HG02981 (cell line): ENCODE data around the gene COX6A1.
"Not testable (repeated sequence)": the region's sequence is repeated elsewhere in the genome, so short reads cannot be mapped to it uniquely, and the experiment has no call there.

Experiments used
- ATAC-seq: cut with Tn5 transposase; IDR thresholded peaks from one replicate; pipeline ENCODE4 v1.9.1; 2021; ENCODE audit warnings: mild to moderate bottlenecking, moderate library complexity; ENCODE audit not compliant: unreplicated experiment

COX6A1 gene

DNA sequence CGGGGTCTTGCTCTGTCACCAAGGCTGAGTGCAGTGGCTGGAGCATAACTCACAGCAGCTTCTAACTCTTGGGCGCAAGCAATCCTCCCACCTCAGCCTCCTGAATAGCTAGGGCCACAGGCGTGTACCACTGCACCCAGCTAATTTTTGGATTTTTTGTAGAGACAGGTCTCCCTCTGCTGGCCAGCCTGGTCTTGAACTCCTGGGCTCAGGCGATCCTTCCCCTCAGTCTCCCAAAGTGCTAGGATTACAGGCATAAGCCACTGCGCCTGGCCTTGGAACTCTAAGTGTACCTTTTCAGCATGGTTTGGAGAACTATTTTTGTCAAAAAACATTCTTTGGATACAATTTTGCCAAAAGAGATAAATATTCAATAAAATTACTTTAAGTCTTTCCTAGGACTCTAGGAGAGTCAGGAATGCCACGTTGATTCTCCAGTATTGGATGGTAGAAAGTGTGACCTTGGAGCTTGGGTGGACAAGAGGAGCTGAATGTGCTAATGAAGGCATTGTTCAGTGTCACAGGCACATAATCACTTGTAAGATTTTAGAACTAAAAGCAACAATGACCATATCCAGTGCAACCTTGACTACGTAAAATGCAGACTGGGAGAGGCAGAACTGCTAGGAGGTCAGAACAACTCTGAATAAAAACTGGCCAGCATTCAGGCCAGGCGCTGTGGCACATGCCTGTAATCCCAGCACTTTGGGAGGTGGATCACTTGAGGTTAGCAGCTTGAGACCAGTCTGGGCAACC lies 28.8 kb downstream of the COX6A1 start:
- ATAC-seq, result no peak

DNA sequence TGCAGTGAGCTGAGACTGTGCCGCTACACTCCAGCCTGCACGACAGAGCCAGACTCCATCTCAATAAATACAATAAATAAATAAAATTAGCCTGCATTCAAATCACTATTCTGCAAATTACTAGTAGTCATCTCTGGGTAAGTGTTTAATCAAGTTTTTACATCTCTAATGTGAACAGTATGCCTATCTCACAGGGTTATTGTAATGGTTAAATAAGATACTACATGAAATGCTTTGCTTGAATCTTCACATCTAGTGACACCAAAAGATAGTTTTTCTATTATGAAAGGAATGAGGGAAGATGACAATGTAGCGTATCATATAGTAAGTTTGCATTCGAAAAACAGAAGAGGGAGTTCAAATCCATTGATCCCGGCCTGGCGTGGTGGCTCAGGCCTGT lies 29.5 kb downstream of the COX6A1 start:
- ATAC-seq, result no peak

DNA sequence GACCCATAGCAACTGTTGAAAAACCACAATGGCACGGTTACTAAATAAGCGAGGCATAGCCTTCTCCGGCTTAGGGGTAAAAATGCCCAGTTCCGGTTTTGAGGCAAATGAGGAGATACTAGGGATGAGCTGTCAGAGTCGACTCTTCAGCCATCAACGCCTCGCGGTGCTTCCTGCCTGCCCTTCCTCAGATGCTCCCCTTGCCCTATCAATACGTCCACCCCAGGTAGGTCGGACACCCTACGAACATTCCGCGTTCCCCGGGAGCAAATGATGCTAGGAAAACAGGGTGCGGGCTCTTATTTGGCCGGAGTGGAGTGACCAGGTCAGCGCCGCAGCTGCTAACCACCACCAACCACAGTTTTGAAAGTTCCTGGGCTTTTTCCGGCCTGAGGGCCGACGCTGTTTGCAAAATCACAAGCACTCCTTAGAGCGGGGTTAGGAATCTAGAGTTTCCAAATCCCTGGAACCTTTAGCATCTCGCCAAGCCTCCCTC lies 30.5 kb downstream of the COX6A1 start:
- no peak for ATAC-seq

- ATAC-seq, result peak; percentile 35
Measured at GRCh38 chr12:120468821-120469449, 31.0 kb downstream of the COX6A1 start.

DNA sequence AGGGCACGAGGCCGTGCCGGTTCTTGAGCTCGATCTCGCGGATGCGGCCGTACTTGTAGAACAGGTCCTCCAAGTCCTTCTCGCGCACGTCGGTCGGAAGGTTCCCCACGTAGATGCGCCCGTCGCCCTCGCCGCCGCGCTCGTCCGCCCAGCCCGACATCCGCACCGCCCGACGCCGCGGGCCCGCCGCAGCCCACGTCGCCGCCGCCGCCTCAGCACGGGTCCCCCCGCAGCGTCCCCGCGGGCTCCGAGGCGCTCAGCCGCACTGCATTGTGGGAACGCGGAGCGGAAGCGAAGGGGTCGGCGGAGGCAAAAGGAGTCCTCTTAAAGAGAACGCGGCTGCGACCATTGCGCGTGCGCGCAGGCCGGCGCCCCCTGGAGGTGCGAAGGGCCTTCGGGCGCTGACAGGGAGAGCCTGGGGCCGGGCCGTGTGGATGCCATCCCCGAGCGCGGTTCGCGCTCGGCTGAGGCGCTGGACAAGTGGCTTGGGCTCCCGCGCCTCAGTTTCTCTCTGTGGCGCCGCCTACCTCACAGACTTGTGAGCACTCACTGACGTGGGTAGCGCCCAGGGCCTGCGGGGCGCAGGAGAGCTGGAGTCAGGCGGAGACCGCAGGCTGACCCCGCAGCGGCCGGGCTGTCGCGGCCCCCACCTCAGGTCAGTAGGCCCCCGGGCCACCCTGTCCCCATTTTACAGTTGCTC lies 31.7 kb downstream of the COX6A1 start, which contains the start of gene SRSF9:
SRSF9 (minus strand) TSS at position 299 of the 700 bp plus-strand sequence; CDS start at position 160, 139 bp downstream.
- peak; percentile 85 for ATAC-seq

DNA sequence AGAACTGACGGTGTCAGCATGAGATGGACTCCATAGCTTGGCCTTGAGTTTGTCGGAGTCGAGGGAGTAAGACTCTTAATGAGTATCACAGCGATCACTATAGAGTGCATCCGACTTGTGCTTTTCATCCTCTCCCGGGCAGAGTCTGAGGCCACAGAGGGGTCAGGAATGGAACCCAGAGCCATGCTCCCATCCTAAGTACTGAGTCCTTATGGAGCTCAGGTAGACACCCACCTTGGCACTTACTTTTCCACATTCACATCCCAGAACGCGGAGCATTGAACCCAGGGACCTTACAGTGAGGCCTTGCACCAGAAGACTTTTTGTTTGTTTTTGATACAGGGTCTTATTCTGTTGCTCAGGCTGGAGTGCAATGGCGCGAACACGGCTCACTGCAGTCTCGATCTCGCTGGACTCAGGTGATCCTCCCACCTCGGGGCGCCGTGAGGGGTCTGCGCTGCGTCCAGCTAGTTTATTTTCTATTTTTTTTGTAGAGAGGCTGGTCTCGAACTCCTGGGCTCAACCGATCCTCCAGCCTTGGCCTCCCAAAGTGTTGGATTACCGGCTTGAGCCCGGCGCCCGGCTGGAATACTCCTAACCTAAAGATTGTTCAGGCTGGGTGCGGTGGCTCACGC lies 32.4 kb downstream of the COX6A1 start:
- ATAC-seq, result peak; percentile 21

DNA sequence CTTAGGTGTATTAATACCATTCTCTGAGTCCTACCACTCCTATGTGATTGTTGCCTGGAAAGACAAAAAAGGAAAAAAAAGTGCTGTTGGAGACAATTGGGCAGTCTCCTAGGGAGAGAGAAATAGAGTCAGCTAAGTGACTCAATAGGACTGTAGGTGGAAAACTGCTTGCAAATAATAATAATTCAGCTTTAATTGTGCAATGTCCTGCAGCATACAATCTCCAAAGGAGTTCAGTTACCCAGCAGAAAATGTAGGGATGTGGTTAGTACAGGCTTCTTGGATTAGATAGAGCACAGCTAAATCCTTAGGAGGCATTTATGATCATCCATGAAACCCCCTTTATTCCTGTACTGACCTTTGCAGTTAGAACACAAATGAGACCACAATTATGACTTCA lies 34.6 kb downstream of the COX6A1 start:
- ATAC-seq, result no peak

DNA sequence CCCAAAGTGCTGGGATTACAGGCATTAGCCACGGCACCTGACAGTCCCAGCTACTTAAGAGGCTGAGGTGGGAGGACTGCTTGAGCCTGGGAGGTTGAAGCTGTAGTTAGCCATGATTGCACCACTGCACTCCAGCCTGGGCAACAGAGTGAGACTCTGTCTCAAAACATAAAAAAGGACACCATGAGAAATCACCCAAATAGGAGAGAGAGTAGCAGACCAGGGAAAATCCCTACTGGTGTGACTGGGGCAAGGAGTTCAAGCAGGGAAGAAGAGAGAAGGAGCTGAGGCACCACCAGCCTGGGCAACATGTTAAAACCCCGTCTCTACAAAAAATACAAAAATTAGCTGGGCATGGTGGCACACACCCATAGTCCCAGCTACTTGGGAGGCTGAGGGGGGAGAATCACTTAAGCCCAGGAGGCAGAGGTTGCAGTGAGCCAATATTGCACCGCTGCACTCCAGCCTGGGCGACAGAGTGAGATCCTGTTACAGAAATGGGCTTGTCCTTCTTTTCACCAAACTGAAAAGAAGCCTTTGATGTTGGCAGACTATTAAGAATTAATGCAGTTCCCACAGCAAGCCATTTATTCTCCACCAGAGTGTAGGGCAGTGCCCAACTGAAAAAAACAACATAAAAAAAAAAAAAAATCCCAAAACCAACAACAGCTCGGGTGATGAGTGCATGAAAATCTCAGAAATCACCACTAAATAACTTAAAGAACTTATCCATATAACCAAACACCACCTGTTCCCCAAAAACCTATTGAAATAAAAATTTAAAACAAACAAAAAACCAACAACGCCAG lies 36.1 kb downstream of the COX6A1 start:
- ATAC-seq, result no peak

DNA sequence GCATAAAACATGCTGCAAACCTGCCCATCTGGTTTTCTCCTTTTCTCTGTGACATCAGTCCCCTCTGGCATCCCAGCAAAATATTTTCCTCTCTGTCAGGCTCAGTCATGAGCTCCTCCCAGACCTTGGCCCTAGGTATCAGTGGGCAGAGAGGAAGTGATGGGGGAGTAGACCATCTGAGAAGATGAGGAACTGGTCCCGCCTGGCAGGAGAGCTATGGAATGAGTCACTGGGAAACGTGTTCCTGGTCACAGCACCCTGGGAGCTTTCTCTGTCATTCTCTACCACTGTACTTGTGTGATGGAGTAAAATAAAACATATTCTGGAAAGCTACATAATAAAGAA lies 36.7 kb downstream of the COX6A1 start:
- no peak for ATAC-seq

- no peak for ATAC-seq
Measured at GRCh38 chr12:120475643-120476042, 37.7 kb downstream of the COX6A1 start.

DNA sequence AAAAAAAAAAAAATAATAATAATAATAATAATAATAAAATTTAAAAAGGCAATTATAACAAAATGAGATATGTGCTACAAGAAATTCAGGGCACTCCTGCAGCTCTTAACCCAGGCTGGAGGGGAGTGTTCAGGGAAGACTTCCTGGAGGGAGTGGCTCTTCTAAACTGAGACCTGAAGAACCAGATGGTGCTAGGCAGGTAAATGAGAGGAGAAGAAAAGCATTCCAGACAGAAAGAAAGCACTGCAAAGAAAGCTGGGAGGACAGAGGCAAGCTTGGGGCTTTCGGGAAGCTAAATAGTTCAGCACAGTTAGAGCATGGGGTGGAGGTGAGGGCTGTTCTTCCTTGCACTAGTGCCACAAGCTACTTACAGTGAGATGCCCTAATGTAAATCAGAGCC lies 41.5 kb downstream of the COX6A1 start:
- ATAC-seq, result no peak

- ATAC-seq, result no peak
Measured at GRCh38 chr12:120480211-120480610, 42.3 kb downstream of the COX6A1 start.

- no peak for ATAC-seq
Measured at GRCh38 chr12:120481022-120481767, 43.3 kb downstream of the COX6A1 start.

- ATAC-seq, result no peak
Measured at GRCh38 chr12:120483621-120484020, 45.7 kb downstream of the COX6A1 start.

DNA sequence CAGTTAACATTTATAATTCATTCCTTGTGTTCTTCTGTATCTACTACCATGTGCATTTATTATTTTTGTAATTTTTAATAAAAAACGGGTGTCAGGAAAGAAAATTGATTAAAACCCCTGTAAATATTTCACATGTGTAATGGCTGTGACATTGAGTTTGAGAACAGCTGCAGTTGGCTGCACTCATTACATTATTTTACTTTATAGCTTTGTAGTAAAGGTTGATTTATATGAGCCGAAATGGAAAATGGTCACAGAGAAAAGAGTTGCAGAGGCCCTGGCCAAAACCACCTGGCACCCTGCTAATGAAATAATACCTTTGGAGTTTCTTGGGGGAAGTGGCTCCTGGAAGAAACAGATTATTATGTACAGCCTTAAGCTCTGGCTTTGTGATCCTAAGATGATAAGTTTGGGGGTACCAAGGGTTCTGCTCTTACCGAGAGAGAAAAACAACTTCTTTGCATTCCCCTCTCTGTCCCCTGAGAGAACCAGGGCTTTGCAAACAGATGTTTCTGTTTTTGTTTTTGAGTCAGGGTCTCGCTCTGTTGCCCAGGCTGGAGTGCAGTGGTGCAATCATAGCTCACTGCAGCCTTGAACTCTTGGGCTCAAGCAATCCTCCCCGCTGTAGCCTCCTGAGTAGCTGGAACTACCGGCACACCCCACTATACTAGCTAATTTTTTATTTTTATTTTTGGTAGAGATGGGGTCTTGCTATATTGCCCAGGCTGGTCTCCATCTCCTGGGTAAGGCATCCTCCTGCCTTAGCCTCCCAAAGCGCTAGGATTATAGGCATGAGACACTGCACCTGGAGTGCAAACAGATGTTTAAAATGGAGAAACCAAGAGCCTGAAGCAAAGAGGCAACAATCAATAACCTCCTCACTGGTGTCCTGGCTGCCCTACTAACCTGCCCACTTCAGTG lies 48.3 kb downstream of the COX6A1 start:
- no peak for ATAC-seq

- not testable (repeated sequence) for ATAC-seq
Measured at GRCh38 chr12:120487552-120487951, 49.6 kb downstream of the COX6A1 start.

DNA sequence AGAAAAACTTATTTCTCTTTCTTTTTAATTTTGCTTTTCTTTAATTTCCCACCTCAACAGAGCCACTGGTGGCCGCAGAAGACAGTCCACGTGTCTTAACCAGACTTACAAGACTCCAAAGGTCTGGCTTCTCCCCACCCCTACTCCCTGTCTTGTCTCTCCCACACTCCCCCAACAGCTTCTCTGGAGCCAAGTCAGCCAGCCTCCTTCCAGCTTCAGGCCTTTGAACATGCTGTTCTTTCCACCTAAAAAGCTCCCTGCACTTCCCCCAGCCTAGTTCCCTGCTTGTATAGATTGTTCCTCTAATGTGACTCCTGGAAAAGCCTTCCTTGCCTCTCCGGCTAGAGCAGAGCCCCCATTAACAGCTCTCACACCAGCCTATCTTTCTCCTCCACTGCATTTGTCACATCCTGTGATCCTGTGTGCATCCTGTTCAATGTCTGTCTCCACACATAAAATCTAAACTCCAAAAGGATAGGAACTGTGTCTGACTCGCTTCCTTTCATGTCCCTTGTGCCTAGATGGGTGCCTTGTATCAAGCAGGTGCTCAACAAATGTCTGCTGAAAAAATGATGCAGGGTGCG lies 50.2 kb downstream of the COX6A1 start:
- no peak for ATAC-seq

- ATAC-seq, result no peak
Measured at GRCh38 chr12:120489018-120489417, 51.1 kb downstream of the COX6A1 start.
